ENCODE results near the gene MARVELD3. TPM values are rescaled to one million over a fixed set of nuclear protein-coding genes. Genes with fewer than 3 reads are reported as not detected.
"Not testable (repeated sequence)": the region's sequence is repeated elsewhere in the genome, so short reads cannot be mapped to it uniquely, and the experiment has no call there.

MARVELD3 gene
- total RNA-seq, 1 donor from 2014 or later = 15.2 TPM

GRCh38 chr16:71590584-71590983, 35.4 kb upstream of the MARVELD3 start:
- peaks cover 56% of the 10 kb centered on the region for H3K27me3 Mint-ChIP-seq (ENCODE audit: low read depth)
- no peak overlapping the region for H3K27ac Mint-ChIP-seq
- no peaks in the 10 kb centered on the region for H3K4me1 Mint-ChIP-seq
- DNase-seq (ENCODE audit: low spot score in 2 of 2, unreplicated experiment in 2 of 2) = no peak
- TF ChIP-seq CTCF (IDR thresholded peaks at IDR 0.05; ENCODE audit: unreplicated experiment) = no peak
- H3K9me3 Mint-ChIP-seq = peaks cover 6% of the 10 kb centered on the region
- H3K4me3 Mint-ChIP-seq = no peak overlapping the region
- no peaks in the 10 kb centered on the region for H3K36me3 Mint-ChIP-seq

GRCh38 chr16:71591917-71592316, 34.1 kb upstream of the MARVELD3 start:
- TF ChIP-seq CTCF (IDR thresholded peaks at IDR 0.05; ENCODE audit: unreplicated experiment) = no peak
- no peaks in the 10 kb centered on the region for H3K36me3 Mint-ChIP-seq
- H3K27me3 Mint-ChIP-seq (ENCODE audit: low read depth) = peaks cover 53% of the 10 kb centered on the region
- DNase-seq (ENCODE audit: low spot score in 2 of 2, unreplicated experiment in 2 of 2) = no peak
- no peak overlapping the region for H3K4me3 Mint-ChIP-seq
- H3K9me3 Mint-ChIP-seq = peaks cover 6% of the 10 kb centered on the region
- H3K27ac Mint-ChIP-seq = no peak overlapping the region
- no peaks in the 10 kb centered on the region for H3K4me1 Mint-ChIP-seq

DNA sequence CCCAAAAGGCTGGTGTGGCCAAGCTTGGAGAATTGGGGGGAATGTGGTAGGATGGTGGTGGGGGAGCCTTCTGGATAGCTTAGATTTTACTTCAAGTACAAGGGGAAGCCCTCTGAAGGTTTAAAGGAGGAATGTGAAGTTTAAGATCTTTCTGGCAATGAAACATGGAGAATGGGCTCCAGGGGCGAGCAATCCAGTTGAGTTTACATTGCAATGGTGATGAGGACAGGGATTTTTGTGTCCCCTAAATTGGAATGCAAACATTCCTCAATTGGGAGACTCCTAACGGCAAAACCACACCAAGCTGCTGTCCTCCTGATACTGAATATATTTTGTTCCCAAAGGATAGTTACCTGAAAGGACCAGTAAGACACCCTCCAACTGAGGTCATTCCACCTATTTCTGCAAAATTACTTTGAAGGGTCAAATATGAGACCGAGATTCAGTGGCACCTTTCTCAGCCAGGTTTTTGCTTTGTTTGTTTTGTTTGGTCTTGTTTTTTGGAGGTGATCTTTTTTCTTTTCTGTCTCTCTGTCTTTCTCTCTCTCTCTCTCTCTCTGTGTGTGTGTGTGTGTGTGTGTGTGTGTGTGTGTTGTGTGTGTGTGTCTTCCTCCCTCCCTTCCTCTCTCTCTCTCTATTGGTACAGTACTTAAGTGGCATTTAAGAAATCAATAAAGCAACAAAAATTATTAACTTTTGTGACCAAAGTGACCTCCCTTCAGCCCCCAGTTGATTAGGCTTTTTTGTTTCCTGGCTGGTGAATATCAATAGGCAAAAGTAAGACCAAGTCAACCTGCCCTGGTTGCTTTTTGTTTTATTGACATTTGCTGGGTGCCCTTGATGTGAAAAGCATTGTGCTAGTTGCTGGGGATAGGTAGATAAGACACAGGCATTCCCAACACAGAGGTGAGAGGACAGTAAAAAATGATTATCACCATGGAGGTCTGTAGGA, 32.7 kb upstream of the MARVELD3 start:
- Mint-ChIP-seq H3K4me3 (no peak overlapping the region), H3K27ac (no peak overlapping the region), H3K9me3 (peaks cover 3% of the 10 kb centered on the region), H3K36me3 (no peaks in the 10 kb centered on the region), H3K27me3 (ENCODE audit: low read depth) (peaks cover 55% of the 10 kb centered on the region), H3K4me1 (no peaks in the 10 kb centered on the region)
- no peak for TF ChIP-seq CTCF (IDR thresholded peaks at IDR 0.05; ENCODE audit: unreplicated experiment)
- DNase-seq (ENCODE audit: low spot score in 2 of 2, unreplicated experiment in 2 of 2) = no peak

GRCh38 chr16:71594000-71594646, 31.9 kb upstream of the MARVELD3 start:
- Mint-ChIP-seq H3K4me1 (no peaks in the 10 kb centered on the region), H3K36me3 (no peaks in the 10 kb centered on the region), H3K27me3 (ENCODE audit: low read depth) (peaks cover 61% of the 10 kb centered on the region), H3K27ac (no peak overlapping the region), H3K9me3 (peaks cover 3% of the 10 kb centered on the region), H3K4me3 (no peak overlapping the region)
- no peak for DNase-seq (ENCODE audit: low spot score in 2 of 2, unreplicated experiment in 2 of 2)
- TF ChIP-seq CTCF (IDR thresholded peaks at IDR 0.05; ENCODE audit: unreplicated experiment) = no peak

GRCh38 chr16:71595340-71595826, 30.6 kb upstream of the MARVELD3 start:
- H3K4me1 Mint-ChIP-seq; DNase-seq (ENCODE audit: low spot score in 2 of 2, unreplicated experiment in 2 of 2); H3K9me3 Mint-ChIP-seq; H3K36me3 Mint-ChIP-seq; H3K4me3 Mint-ChIP-seq; H3K27ac Mint-ChIP-seq: not testable (repeated sequence)
- H3K27me3 Mint-ChIP-seq (ENCODE audit: low read depth) = peaks cover 67% of the 10 kb centered on the region

DNA sequence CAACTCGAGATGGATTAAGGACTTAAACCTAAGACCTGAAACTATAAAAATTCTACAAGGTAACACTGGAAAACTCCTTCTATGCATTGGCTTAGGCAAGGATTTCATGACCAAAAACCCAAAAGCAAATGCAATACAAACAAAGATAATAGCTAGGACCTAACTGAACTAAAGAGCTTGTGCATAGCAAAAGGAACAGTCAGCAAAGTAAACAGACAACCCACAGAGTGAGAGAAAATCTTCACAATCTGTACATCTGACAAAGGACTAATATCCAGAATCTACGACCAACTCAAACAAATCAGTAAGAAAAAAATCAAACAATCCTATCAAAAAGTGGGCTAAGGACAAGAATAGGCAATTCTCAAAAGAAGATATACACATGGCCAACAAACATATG, 27.6 kb upstream of the MARVELD3 start:
- not testable (repeated sequence) for H3K27ac Mint-ChIP-seq; H3K9me3 Mint-ChIP-seq; DNase-seq (ENCODE audit: low spot score in 2 of 2, unreplicated experiment in 2 of 2); H3K36me3 Mint-ChIP-seq; H3K4me3 Mint-ChIP-seq; H3K4me1 Mint-ChIP-seq
- peaks cover 53% of the 10 kb centered on the region for H3K27me3 Mint-ChIP-seq (ENCODE audit: low read depth)
